Thyroid gland (tissue), 4 donors: ENCODE data around the gene MEGF6.

ENCODE experiments used
- CTCF ChIP-seq, 6 experiments: fragments of 200-600 bp in 3 of 6; fragments of 450-650 bp in 3 of 6; sonication (generic) in 3 of 6; IDR thresholded peaks; one replicate each; pipeline ENCODE4 v1.5.1; 2016 to 2019; ENCODE audit warnings: antibody characterized with exemption in 6 of 6, mild to moderate bottlenecking in 2 of 6, inconsistent platforms in 1 of 6, moderate library complexity in 1 of 6
- POLR2A ChIP-seq, 2 donors: fragments of 450-650 bp; IDR thresholded peaks; one replicate each; pipeline ENCODE4 v1.6.1; 2017; ENCODE audit warnings: antibody characterized with exemption in 2 of 2, mild to moderate bottlenecking in 2 of 2, moderate library complexity in 1 of 2

- no peak for TF ChIP-seq CTCF (IDR thresholded peaks at IDR 0.05)
- no peak for TF ChIP-seq POLR2A (IDR thresholded peaks at IDR 0.05)
These were observed 109.3 kb downstream of the MEGF6 start for GRCh38 chr1:3501856-3502640.
